Fibroblast of skin of right quadriceps (primary cell): ENCODE results near the gene RNU11.
A peak's percentile ranks its signal among the peaks of the same experiment; 100 is the strongest.
"Not testable (repeated sequence)": the region's sequence is repeated elsewhere in the genome, so short reads cannot be mapped to it uniquely, and the experiment has no call there.

Experiments used
- DNase-seq: peaks from one replicate; pipeline ENCODE4 v3.0.0-alpha.2; 2013

The RNU11 gene

GRCh38 chr1:28666806-28667205, 18.4 kb downstream of the RNU11 start:
- no peak for DNase-seq

GRCh38 chr1:28668191-28668955, 20.0 kb downstream of the RNU11 start, which contains the start of gene GMEB1:
TSS of gene GMEB1 (plus strand) at chr1:28668784. CDS start at chr1:28683613, 14,829 bp downstream.
- peak; percentile 87 for DNase-seq

DNA sequence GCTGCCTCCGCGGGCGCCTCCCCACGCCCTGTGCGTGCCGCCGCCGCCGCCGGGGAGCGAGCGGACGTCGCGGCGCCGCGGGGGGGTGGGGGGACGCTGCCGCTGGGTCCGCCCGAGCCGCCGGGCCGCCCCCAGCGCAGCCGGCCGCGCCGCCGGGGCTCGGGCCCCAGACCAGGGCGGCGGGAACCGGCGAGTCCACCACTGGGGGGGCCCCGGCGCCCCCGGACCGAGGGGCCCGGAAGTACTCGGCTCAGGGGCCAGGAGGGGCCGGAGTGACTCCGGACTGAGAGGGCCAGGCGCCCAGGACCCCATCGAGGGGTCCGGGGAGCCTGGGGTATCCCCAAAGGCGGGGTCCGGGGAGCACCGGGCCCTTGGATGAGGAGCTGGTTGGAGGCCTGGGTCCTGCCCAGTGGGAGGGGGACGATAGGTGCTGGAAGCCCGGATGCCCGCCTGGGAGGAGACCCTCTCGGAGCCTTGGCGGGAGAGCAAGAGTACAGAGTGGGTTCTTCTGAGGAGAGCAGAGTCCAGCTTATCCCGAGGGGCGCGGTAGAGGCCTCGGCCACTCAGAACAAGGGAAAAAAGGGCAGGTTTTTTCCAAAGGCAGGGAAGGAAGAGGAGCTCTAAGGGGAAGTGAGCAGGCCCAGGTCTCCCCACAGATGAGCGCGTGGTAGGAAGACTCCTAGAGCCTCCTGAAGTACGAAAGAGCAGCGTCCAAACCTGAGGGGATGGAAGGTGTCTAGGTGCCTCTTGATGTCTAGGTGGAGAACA, 20.7 kb downstream of the RNU11 start:
- peak; percentile 73 for DNase-seq

DNA sequence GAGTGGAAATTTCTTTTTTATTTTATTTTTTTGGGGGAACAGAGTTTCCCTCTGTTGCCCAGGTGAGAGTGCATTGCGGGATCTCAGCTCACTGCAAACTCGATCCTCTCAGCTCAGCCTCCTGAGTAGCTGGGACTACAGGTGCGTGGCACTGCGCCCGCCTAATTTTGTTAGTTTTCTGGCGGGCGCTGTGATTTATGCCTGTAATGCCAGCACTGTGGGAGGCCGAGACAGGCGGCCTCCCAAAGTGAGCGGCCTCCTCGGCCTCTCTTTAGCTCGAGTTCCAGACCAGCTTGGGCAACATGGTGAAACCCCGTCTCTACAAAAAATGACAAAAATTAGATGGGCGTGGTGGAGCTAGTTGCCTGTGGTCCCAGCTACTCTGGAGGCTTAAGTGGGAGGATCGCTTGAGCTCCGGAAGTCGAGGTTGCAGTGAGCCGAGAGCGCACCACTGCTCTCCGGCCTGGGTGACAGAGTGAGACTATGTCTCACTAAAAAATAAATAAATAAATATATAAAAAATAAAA, 22.9 kb downstream of the RNU11 start:
- DNase-seq = no peak

GRCh38 chr1:28672971-28673370, 24.6 kb downstream of the RNU11 start:
- DNase-seq = not testable (repeated sequence)

GRCh38 chr1:28675924-28676257, 27.5 kb downstream of the RNU11 start:
- no peak for DNase-seq

GRCh38 chr1:28680151-28680550, 31.8 kb downstream of the RNU11 start:
- DNase-seq = no peak

DNA sequence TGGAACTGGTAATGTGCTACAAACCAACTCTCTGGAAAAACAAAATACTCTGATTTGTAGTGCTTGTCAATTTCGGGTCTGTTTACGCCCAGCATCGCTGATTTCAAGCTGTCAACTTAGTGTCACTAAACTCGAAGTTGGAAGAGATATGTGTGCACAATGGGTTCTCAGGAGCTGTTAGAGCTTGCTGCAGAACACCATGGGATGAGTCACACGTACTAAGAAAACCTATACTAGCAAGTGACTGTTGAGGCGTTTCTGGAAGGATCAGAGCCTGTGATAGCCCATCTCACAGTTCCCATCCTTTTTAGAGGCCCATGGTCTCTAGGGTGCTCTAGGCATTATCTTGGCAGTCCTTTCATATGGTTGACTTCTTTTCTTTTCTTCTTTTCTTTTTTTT, 34.4 kb downstream of the RNU11 start:
- DNase-seq = no peak

GRCh38 chr1:28684937-28685336, 36.5 kb downstream of the RNU11 start:
- no peak for DNase-seq

DNA sequence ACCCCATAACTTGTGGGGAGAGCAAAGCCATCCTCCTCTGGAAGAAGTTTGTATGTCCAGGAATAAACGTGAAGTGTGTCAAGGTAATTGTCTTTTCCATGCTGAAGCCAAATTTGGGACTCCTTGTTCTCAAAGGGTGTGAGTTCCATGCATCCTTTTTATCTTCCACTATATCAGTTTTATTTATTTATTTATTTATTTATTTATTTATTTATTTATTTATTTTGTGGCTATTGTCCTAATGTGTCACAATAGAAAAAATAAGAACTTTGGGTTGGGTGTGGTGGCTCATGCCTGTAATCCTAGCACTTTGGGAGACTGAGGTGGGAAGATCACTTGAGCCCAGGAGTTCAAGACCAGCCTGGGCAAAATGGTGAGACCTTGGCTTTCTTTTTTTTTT, 43.2 kb downstream of the RNU11 start:
- not testable (repeated sequence) for DNase-seq
